ENCODE measurements around the gene EPHX1.
"Not testable (repeated sequence)": the region's sequence is repeated elsewhere in the genome, so short reads cannot be mapped to it uniquely, and the experiment has no call there.

The EPHX1 gene

DNA sequence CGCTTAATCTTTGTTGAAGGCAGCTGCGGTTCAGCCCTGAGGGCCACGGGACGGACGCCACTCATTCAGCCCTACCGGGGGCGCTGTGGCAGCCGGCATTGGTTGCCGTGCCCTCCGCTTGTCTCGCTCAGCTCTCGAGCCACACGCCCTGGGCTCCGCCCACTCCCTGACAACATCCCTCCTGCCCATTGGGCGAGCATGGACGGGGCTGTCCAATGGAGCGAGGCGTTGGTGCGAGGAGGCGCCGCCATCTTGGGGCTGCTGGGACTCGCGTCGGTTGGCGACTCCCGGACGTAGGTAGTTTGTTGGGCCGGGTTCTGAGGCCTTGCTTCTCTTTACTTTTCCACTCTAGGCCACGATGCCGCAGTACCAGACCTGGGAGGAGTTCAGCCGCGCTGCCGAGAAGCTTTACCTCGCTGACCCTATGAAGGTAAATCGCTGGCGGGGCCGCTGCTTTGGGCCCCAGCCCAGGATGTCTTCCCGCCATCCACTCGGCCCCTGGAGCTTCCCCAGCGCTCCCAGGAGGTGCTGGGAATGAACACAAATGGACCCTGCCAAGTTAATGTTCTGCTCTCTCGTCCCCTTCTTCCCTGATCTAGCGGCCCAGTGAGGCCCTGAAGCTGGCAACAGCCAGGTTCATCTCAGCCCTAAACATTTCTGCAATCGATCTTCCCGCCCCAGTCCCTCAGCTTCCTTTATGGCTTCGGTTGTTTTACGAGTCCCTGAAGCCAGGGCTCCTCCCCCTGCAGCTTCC lies 32.2 kb upstream of the EPHX1 start, which contains the start of gene SRP9:
Gene SRP9, plus strand, starts transcription at position 244 of the 754 bp plus-strand sequence. Its CDS starts 115 bp downstream, at position 359.
- peak; percentile 99 for DNase-seq (ENCODE audit: low spot score)

DNA sequence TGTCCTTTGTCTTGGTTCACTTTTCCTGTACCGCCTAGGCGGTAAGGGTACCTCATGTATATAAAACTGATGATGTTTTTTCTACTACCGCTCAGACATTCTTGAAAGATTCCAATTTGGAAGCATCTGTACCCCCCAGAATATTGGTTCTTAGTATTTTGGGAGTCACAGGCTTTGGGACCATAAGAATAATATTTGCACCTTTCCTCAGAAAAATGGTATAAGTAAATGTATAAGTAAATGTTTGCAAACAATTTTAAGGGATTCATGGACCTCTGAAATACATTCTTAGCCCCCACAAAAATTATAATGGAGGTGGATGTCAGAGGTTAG lies 31.6 kb upstream of the EPHX1 start:
- DNase-seq (ENCODE audit: low spot score): no peak

DNA sequence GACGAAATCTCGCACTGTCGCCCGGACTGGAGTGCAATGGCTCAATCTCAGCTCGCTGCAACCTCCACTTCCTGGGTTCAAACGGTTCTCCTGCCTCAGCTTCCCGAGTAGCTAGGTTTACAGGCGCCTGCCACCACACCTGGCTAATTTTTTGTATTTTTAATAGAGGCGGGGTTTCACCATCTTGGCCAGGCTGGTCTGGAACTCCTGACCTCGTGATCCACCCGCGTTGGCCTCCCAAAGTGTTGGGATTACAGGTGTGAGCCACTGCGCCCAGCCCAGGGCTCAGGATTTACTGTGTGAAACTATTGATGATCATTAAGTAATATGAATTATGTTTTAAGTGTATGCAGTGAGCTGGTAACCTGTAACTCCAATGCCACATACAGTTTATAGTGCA lies 30.8 kb upstream of the EPHX1 start:
- not testable (repeated sequence) for DNase-seq (ENCODE audit: low spot score)

DNA sequence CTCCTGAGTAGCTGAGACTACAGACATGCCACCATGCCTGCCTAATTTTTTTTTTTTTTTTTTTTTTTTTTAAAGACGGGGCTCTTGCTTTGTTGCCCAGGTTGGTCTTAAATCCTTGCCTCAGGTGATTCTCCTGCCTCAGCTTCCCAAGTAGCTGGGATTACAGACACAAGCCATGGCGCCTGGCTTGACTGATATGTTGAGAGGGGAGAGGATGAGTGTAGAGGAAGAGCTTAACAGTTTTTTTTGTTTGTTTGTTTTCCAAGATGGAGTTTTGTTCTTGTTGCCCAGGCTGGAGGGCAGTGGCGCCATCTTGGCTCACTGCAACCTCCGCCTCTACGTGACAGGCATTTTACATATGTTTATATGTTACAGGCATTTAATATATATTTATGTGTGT lies 29.8 kb upstream of the EPHX1 start:
- no peak for DNase-seq (ENCODE audit: low spot score)

- DNase-seq (ENCODE audit: low spot score): no peak
Measured at GRCh38 chr1:225780630-225781029, 29.3 kb upstream of the EPHX1 start.

DNA sequence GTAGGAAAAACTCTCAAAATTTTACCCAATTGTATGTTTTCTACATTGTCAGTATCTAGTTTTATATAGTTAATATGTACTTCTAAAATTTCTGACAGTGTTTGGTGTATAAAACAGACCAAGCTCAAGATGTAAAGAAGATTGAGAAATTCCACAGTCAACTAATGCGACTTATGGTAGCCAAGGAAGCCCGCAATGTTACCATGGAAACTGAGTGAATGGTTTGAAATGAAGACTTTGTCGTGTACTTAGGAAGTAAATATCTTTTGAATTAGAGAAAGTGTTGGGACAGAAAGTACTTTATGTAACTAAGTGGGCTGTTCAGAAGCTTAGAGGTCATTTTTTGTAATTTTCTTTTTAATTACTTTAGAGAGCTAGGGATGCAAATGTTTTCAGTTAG lies 20.8 kb upstream of the EPHX1 start:
- not testable (repeated sequence) for DNase-seq (ENCODE audit: low spot score)

DNA sequence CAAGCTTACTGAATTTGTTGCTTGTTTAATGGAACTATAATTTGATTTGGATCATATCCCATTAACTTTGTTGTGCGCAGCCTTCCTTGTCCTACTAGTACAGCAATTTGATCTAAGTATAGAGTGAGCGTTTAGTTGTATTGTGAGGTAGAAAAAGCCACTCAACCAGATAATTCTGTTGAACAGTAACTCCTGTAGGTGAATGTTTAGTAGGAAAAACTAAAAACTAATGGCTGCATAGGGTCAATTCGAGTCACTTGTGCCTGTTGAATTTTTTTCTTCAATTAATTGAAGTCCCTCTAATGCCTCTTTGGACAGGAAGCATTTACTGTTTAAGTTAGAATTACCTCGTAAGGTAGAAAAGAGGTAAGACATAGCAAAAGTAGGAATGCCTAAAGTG lies 15.0 kb upstream of the EPHX1 start:
- no peak for DNase-seq (ENCODE audit: low spot score)

- not testable (repeated sequence) for DNase-seq (ENCODE audit: low spot score)
Measured at GRCh38 chr1:225796097-225796496, 13.8 kb upstream of the EPHX1 start.

DNA sequence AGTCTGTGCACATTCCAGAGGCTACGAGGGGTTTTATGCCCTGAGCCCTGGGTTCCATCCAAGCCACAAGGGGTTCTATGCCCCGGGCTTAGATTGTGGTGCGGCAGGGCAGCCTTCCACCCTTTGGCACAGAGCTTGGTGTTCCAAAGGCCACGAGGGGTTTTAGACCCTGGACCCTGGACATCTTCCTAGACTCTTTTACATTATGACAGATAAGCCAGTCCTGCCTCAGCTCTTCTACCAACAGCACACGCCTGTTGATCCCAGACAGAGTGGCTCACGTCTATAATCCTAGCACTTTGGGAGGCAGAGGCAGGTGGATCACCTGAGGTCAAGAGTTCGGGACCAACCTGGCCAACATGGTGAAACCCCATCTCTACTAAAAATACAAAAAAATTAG lies 8.8 kb upstream of the EPHX1 start:
- not testable (repeated sequence) for DNase-seq (ENCODE audit: low spot score)

GRCh38 chr1:225806249-225806648 lies 3.7 kb upstream of the EPHX1 start:
- no peak for DNase-seq (ENCODE audit: low spot score)

GRCh38 chr1:225806736-225807135 lies 3.2 kb upstream of the EPHX1 start:
- not testable (repeated sequence) for DNase-seq (ENCODE audit: low spot score)

- DNase-seq (ENCODE audit: low spot score): no peak
Measured at GRCh38 chr1:225808136-225808535, 1.8 kb upstream of the EPHX1 start.

DNA sequence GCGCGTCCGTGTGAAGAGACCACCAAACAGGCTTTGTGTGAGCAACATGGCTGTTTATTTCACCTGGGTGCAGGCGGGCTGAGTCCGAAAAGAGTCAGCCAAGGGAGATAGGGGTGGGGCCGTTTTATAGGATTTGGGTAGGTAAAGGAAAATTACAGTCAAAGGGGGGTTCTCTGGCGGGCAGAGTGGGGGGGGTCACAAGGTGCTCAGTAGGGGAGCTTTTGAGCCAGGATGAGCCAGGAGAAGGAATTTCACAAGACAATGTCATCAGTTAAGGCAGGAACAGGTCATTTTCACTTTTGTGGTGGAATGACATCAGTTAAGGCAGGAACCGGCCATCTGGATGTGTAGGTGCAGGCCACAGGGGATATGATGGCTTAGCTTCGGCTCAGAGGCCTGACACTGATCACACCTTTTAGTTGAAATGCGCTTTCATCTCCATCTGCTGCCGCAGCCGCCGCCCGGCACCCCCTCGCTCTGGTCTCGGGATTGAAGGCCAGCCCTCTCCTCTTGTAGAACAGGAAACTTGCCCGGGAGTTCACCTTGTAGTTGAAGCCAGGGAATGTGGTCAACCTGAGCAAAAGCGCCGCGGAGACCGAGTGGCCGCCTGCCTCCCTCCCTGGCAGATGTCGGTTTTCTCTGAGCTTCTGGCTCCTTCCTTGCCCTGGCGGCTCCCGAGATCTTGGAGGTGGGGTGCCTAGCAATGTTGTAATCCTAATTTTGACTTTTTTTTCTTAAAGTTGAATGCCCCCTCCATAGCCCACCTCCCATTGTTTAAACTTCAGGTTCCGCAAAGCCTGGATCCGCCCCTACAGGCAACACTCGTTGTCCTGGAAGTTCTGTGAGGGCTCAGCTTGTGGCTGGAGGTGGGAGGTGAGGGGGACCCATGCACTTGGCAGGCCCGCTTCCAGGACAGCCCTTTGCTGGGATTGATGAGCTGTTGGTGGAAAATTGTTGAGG lies 935 bp downstream of the EPHX1 start:
- not testable (repeated sequence) for DNase-seq (ENCODE audit: low spot score)

GRCh38 chr1:225811622-225812487 lies 1.9 kb downstream of the EPHX1 start:
- no peak for DNase-seq (ENCODE audit: low spot score)

- DNase-seq (ENCODE audit: low spot score): no peak
Measured at GRCh38 chr1:225812488-225813213, 2.7 kb downstream of the EPHX1 start.

DNA sequence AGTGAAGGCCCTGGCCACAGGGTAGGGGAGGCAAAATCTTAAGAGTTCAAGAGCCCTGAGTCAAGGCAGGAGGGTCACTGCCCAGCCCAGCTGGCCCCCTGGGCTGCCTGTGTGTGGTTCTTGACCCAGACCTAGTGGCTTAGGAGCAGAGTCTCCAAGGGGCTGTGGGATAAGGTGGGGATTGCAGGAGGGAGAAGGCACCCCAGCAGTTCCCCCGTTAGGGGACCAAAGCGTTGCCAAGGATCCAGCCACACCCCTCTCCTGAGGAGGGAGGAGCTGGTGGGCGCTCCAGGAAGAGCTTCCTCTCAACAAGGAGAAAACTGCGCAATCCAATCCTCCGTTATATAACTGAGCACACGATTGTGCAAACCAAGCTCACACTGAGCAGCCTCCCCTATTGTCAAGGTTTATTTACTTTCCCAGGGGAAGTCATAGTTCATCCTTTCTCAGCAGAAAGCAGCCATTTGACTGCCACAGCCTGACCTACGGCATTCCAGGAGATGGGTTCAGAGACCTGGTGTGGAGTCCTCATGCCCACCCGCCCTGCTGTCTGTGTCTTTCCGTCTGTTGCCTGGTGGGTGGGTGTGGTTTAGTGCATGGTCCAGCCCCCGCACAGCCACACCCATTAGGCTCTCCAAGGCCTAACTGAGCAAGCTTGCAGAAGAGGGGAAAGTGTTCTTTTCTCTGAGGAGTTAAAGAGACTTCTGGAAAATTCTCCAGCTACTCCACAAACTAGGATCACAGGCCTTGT lies 3.5 kb downstream of the EPHX1 start:
- DNase-seq (ENCODE audit: low spot score): peak; percentile 38

DNA sequence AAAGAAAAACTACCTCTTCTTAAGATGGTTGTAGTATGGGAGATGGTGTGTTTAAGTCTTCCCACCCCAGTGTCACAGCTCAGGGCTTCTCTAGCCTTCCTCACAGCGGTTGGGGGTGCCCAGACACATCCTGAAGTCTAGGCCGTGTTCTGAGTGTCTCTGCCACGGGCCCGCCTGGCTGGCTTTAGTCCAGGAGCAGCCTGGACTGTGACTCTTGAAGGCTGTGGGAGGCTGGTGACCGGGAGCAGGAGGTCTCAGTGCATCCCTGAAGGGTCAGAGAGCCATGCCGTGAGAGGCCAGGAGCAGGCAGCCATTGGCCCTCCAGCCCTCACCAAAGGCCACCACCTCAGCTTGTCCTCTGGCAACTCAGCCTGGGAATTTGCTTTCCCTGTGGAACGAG lies 4.5 kb downstream of the EPHX1 start:
- DNase-seq (ENCODE audit: low spot score): no peak

GRCh38 chr1:225815090-225815489 lies 5.2 kb downstream of the EPHX1 start:
- not testable (repeated sequence) for DNase-seq (ENCODE audit: low spot score)

DNA sequence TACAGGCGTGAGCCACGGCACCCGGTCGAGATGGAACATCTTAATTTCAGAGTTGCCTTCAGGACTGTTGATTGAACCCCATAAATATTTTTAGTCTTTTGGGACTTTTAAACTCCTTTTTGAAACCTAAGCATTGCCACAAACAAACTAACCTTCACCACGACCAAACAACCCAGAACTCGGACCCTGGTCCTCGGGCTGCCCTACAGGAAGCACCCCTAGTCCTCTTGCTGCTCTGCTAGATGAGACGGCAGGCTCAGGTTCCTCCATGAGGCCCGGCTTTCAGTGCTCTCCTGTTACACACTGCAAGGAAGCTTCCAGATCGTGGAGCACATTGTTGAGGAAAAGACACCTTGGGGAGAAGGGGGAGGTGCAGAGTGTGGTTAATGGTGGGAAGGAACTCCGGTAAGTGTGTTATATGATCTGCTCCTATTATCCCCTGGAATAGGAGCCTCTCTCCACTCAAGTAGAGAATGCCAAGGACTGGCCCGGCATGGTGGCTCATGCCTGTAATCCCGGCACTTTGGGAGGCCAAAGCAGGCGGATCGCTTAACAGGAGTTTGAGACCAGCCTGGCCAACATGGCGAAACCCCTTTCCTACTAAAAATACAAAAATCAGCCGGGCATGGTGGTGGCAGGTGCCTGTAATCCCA lies 5.7 kb downstream of the EPHX1 start:
- no peak for DNase-seq (ENCODE audit: low spot score)

Measured in putamen (tissue), 1 donor.